VCaP (cell line): ENCODE results near the gene AGO4.
A peak's percentile ranks its signal among the peaks of the same experiment; 100 is the strongest.
"Not testable (repeated sequence)": the region's sequence is repeated elsewhere in the genome, so short reads cannot be mapped to it uniquely, and the experiment has no call there.

ENCODE experiments used
- H3K27ac ChIP-seq: fragments of 450-650 bp; 2 replicates; pipeline ENCODE4 v1.5.1; 2017
- CTCF ChIP-seq: fragments of 450-650 bp; conservative IDR thresholded peaks from 2 replicates; pipeline ENCODE4 v1.5.1; 2017; ENCODE audit warnings: mild to moderate bottlenecking, moderate library complexity

AGO4 gene

GRCh38 chr1:35885961-35886558 is 78.2 kb downstream of the AGO4 start:
- no peak for TF ChIP-seq CTCF
- peak overlapping the region; percentile 28; the same call in 1 of the 2 replicates for H3K27ac ChIP-seq

- TF ChIP-seq CTCF: no peak
- peak overlapping the region; percentile 28; the same call in 1 of the 2 replicates for H3K27ac ChIP-seq
Observed at GRCh38 chr1:35886577-35887431, 79.0 kb downstream of the AGO4 start.

GRCh38 chr1:35887508-35887907 is 79.7 kb downstream of the AGO4 start:
- no peak for TF ChIP-seq CTCF
- no peak overlapping the region for H3K27ac ChIP-seq

GRCh38 chr1:35888255-35888654 is 80.4 kb downstream of the AGO4 start:
- no peak for TF ChIP-seq CTCF
- H3K27ac ChIP-seq: no peak overlapping the region

- not testable (repeated sequence) for H3K27ac ChIP-seq
Observed at GRCh38 chr1:35888981-35889380, 81.2 kb downstream of the AGO4 start.

- no peak for TF ChIP-seq CTCF
- no peak overlapping the region for H3K27ac ChIP-seq
Observed at GRCh38 chr1:35893051-35893879, 85.4 kb downstream of the AGO4 start.

GRCh38 chr1:35894183-35894582 is 86.4 kb downstream of the AGO4 start:
- TF ChIP-seq CTCF: no peak
- no peak overlapping the region for H3K27ac ChIP-seq
